Skeletal muscle tissue (tissue), 4 donors: Measurements from ENCODE around the gene TBX15. TPM values are rescaled to one million over a fixed set of nuclear protein-coding genes. Genes with fewer than 3 reads are reported as not detected.

Source experiments
- H3K27ac ChIP-seq: one replicate; pipeline ENCODE4 v1.7.0; 2013; ENCODE audit warnings: mild to moderate bottlenecking, low read depth, low read length, inconsistent platforms
- H3K27me3 ChIP-seq, 3 donors: one replicate each; pipeline ENCODE4 v1.7.0; 2013; ENCODE audit warnings: low read length in 3 of 3; ENCODE audit not compliant: control insufficient read depth in 3 of 3, insufficient read depth in 3 of 3
- H3K36me3 ChIP-seq, 3 donors: one replicate each; pipeline ENCODE4 v1.7.0; 2013; ENCODE audit warnings: low read length in 3 of 3; ENCODE audit not compliant: control insufficient read depth in 3 of 3, insufficient read depth in 3 of 3
- H3K4me1 ChIP-seq, 3 donors: one replicate each; pipeline ENCODE4 v1.7.0; 2013; ENCODE audit warnings: low read length in 3 of 3, mild to moderate bottlenecking in 3 of 3; ENCODE audit not compliant: control insufficient read depth in 3 of 3, insufficient read depth in 3 of 3
- H3K4me3 ChIP-seq, 3 donors: one replicate each; pipeline ENCODE4 v1.7.0; 2013; ENCODE audit warnings: low read length in 3 of 3
- H3K9ac ChIP-seq, 3 donors: one replicate each; pipeline ENCODE4 v1.7.0; 2013; ENCODE audit warnings: low read length in 3 of 3, mild to moderate bottlenecking in 3 of 3, moderate library complexity in 2 of 3, low read depth in 1 of 3
- H3K9me3 ChIP-seq, 3 donors: one replicate each; pipeline ENCODE4 v1.7.0; 2013; ENCODE audit warnings: low read length in 3 of 3; ENCODE audit not compliant: control insufficient read depth in 3 of 3
- total RNA-seq: library from RNA; depleted of rRNA; stranded (reverse); fragments of >200 nt; gene quantifications from one replicate; pipeline ENCODE4 v1.2.3, GENCODE V29; 2014
- donor health status: Osteomylitis.

TBX15 gene
- total RNA-seq, 1 donor from 2014 or later: 49.6 TPM

GRCh38 chr1:119009312-119009655, 21.1 kb upstream of the TBX15 start:
- Histone ChIP-seq H3K36me3 (no peaks in the 10 kb centered on the region), H3K4me1 (peaks cover 8 to 9% (median 8%) of the 10 kb centered on the region in 3 donors), H3K4me3 (no peak overlapping the region), H3K27me3 (peaks cover 9 to 37% (median 25%) of the 10 kb centered on the region in 3 donors), H3K9ac (no peak overlapping the region), H3K9me3 (no peaks in the 10 kb centered on the region), H3K27ac (no peak overlapping the region)

- H3K9ac ChIP-seq: peak overlapping the region in 1 of 3 donors; percentile 48
- peaks cover 8 to 9% (median 8%) of the 10 kb centered on the region in 3 donors for H3K4me1 ChIP-seq
- H3K4me3 ChIP-seq: peak overlapping the region; percentile 13 to 62 (median 28)
- H3K36me3 ChIP-seq: no peaks in the 10 kb centered on the region
- H3K27me3 ChIP-seq: peaks cover 9 to 37% (median 25%) of the 10 kb centered on the region in 3 donors
- peak overlapping the region; percentile 15 for H3K27ac ChIP-seq
- H3K9me3 ChIP-seq: no peaks in the 10 kb centered on the region
Measured at GRCh38 chr1:119008483-119009311, 20.6 kb upstream of the TBX15 start.

DNA sequence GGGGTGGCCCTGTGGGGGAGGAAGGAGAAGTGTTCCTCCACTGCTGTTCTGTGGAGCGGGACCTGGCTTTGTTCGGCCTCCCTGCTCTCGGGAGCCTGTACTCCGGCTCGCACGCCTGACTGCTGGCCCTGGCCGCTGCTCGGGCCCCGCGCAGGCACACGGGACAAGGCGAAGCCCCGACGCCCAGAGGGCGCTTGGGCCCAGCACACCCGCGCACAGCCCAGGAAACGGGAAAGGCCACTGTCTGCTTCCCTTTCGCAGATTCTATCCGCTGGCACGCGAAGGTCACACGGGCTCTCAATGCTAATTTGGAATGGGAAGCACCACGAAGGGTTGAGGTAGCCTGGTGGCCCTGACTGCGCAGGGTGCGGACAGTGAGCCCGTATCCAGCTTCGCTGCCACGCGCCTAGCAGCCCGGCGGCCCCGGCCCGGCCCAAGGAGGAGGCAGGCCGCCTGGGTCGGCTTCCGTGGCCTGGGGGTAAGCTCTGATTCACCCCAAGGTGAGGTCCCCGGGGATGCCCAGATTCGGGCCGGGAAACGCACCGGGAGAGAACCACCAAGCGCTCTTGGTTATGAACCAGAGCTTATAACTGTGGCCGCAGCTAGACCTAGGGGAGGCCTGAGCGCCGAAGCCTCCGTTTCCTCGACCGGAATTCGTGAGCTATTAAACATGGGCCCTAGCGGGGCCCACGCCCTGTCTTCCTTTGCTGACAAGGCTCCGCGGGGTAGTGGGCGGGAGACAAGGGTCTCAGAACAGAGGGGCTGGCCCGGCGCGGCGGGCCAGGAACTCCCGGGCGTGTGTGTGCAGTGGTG, 19.7 kb upstream of the TBX15 start:
- Histone ChIP-seq H3K4me1 (peaks cover 8 to 9% (median 8%) of the 10 kb centered on the region in 3 donors), H3K27ac (no peak overlapping the region), H3K36me3 (no peaks in the 10 kb centered on the region), H3K27me3 (peaks cover 12 to 37% (median 25%) of the 10 kb centered on the region in 3 donors), H3K4me3 (peak overlapping the region in 1 of 3 donors; percentile 62), H3K9me3 (no peaks in the 10 kb centered on the region), H3K9ac (no peak overlapping the region)

DNA sequence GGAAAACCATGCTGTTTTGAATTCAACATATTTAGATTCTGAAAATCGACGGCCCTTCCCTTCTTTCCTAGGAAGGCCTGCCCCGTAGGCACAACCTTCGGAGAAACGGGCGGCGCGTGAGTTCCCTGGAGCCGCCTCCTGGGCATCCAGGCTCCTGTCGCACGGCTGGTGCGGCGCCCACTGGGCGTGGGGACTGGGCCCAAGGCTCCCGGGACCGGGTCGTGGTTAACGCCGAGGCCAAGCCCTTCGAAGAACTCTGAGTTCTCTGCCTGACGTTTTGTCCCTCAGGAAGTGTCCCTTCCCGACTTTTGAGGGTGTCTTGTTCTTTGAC, 19.2 kb upstream of the TBX15 start:
- Histone ChIP-seq H3K27me3 (peaks cover 12 to 37% (median 25%) of the 10 kb centered on the region in 3 donors), H3K9ac (no peak overlapping the region), H3K27ac (no peak overlapping the region), H3K9me3 (no peaks in the 10 kb centered on the region), H3K36me3 (no peaks in the 10 kb centered on the region), H3K4me1 (peaks cover 8 to 9% (median 8%) of the 10 kb centered on the region in 3 donors), H3K4me3 (peak overlapping the region in 1 of 3 donors; percentile 49)

DNA sequence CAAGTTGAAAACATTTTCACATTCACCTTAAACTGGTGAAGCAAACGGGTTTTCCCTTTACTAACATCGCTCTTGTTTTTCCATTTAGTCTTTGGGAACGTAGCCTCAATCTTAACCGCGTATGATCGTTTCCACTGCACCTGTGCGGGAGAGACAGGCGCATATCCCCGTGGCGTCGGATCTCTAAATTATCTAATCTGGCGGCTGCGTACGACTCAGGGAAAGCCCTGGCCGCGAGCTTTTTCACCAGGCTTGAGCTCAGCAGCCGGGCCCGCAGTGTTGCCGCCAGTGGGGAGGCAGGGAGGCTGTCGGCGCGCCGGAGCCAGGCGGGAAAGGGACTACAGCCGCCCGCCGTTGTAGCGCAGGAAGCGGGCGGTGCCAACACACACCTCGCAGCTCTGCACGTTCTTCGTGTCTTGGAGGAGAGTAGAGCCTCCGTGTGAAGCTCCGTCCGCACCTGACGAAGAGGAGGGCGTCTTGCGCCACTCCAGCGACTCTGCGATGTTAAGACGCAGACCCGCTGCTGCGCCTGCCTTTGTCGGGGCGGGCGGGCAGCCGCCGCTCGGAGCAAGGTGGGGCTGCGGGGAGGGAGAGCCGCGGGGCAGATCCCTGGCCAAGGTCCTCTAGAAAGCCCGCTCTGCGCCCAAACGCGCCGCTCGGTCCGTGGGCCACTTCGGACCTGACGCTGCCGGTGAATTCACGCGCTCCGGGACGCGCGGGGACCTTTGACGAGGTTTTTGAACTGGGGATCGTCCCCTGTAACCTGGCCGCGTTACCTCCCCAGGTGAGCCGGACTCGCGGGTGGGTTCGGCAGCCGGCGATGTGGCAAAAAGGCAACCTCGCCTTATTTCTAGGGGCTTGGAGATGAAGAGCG, 18.5 kb upstream of the TBX15 start:
- Histone ChIP-seq H3K36me3 (no peaks in the 10 kb centered on the region), H3K4me1 (peaks cover 8 to 9% (median 8%) of the 10 kb centered on the region in 3 donors), H3K4me3 (peak overlapping the region; percentile 34 to 59 (median 49)), H3K27me3 (peaks cover 12 to 37% (median 25%) of the 10 kb centered on the region in 3 donors), H3K27ac (no peak overlapping the region), H3K9ac (no peak overlapping the region), H3K9me3 (no peaks in the 10 kb centered on the region)

DNA sequence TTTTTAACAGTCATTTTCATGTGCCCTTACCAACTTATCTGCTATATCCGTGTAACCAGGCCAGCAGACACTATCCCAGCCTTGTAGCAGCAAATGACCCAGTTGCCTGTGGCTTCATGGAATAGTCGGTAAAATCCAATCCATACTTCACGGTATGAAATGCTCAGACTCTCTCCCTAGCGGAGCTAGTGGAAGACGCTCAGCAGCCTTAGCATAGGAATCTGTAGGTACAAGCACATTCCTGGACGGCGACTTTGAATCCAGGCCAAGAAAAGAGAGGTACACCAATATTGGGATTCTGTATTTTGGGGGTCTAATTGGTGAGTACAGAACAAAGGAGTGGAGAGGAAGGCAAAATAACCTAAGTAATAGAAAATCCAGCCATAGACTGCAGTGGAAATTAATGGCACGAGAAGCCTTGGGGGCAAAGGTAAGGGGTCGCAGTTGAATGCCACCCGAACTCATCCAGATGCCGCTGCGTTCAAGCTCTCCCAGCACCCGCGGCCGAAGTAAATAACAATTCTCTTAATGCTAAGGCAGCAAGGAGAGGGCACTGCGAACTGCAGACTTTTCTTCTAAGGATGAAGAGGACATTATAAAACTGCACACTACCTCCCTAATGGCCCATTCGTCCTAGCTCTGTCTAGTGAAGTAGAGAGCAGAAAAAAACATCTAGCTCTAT, 17.7 kb upstream of the TBX15 start:
- Histone ChIP-seq H3K27me3 (peaks cover 12 to 40% (median 29%) of the 10 kb centered on the region in 3 donors), H3K9ac (no peak overlapping the region), H3K9me3 (no peaks in the 10 kb centered on the region), H3K27ac (no peak overlapping the region), H3K4me3 (no peak overlapping the region), H3K4me1 (peaks cover 8 to 12% (median 11%) of the 10 kb centered on the region in 3 donors), H3K36me3 (no peaks in the 10 kb centered on the region)

DNA sequence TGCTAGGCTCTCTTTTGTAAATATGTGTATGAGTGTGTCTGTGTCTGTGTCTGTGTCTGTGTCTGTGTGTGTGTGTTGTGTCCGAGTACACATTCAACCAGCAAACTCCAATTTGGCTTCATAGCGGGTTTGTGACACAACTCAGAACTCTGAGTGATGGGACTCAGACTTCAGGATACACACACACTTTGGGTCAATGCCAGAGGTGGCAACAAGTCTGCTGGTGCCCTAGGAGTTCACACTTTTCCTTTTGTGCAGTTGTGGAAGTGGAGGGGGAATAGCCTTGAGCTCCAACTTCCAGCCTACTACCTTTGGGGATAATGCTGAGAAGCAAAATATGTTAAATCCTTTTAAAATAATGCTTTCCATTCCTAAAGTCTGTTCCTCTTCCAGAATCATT, 16.6 kb upstream of the TBX15 start:
- Histone ChIP-seq H3K4me3 (no peak overlapping the region), H3K9me3 (no peaks in the 10 kb centered on the region), H3K4me1 (peaks cover 11 to 15% (median 13%) of the 10 kb centered on the region in 3 donors), H3K36me3 (no peaks in the 10 kb centered on the region), H3K27me3 (peaks cover 12 to 48% (median 37%) of the 10 kb centered on the region in 3 donors), H3K27ac (no peak overlapping the region), H3K9ac (no peak overlapping the region)

- peaks cover 11 to 14% (median 13%) of the 10 kb centered on the region in 3 donors for H3K4me1 ChIP-seq
- H3K27me3 ChIP-seq: peaks cover 12 to 48% (median 37%) of the 10 kb centered on the region in 3 donors
- H3K27ac ChIP-seq: no peak overlapping the region
- no peak overlapping the region for H3K9ac ChIP-seq
- no peaks in the 10 kb centered on the region for H3K9me3 ChIP-seq
- no peaks in the 10 kb centered on the region for H3K36me3 ChIP-seq
- H3K4me3 ChIP-seq: no peak overlapping the region
Measured at GRCh38 chr1:119004129-119004527, 16.0 kb upstream of the TBX15 start.
